Activated CD4-positive, alpha-beta T cell treated with anti-CD3 and anti-CD28 coated beads for 36 hours (primary cell): ENCODE results near the gene ZNF101. TPM values are rescaled to one million over a fixed set of nuclear protein-coding genes. Genes with fewer than 3 reads are reported as not detected.
A peak's percentile ranks its signal among the peaks of the same experiment; 100 is the strongest.
"Not testable (repeated sequence)": the region's sequence is repeated elsewhere in the genome, so short reads cannot be mapped to it uniquely, and the experiment has no call there.

ENCODE experiments used
- ATAC-seq: fragments of 200-7000 bp; cut with Tn5 transposase; one replicate; pipeline ENCODE4 v1.10.0; 2021; ENCODE audit warnings: mild to moderate bottlenecking, moderate library complexity
- CTCF ChIA-PET: fragments of 350-600 bp; sonication (Branson Sonifier 250); formaldehyde crosslinking; loops from one replicate; lab custom pipeline; 2021; ENCODE audit warnings: antibody characterized with exemption; lab: Charles Lee
- POLR2A ChIA-PET: fragments of 350-600 bp; sonication (Branson Sonifier 250); formaldehyde crosslinking; loops from one replicate; lab custom pipeline; 2021; ENCODE audit warnings: antibody characterized with exemption, inconsistent platforms; lab: Charles Lee
- DNase-seq: peaks from one replicate; pipeline ENCODE4 v3.0.0-alpha.2; 2020
- H3K27ac Mint-ChIP-seq: one replicate; pipeline ENCODE4 v1.8.0; 2021; ENCODE audit warnings: mixed read lengths
- H3K27me3 Mint-ChIP-seq: one replicate; pipeline ENCODE4 v1.8.0; 2021; ENCODE audit warnings: mixed read lengths
- H3K36me3 Mint-ChIP-seq: one replicate; pipeline ENCODE4 v1.8.0; 2021; ENCODE audit warnings: low read depth, mixed read lengths
- H3K4me1 Mint-ChIP-seq: one replicate; pipeline ENCODE4 v1.8.0; 2021; ENCODE audit warnings: mixed read lengths
- H3K4me3 Mint-ChIP-seq: one replicate; pipeline ENCODE4 v1.8.0; 2021; ENCODE audit warnings: mild to moderate bottlenecking, moderate library complexity, mixed read lengths
- H3K9me3 Mint-ChIP-seq: one replicate; pipeline ENCODE4 v1.8.0; 2021; ENCODE audit warnings: low read depth, mixed read lengths
- intact Hi-C, 2 experiments: fragments of 100-400 bp; cut with DNase I in 1 of 2; cut with micrococcal nuclease in 1 of 2; formaldehyde crosslinking; loops; one replicate each; pipeline versions ENCODE4 v1.14.2 to v1.15.1; 2022 to 2024; cut with DNase I, micrococcal nuclease
- total RNA-seq, 2 experiments: library from RNA; stranded (reverse); gene quantifications; one replicate each; pipeline ENCODE4 v1.2.3, GENCODE V29; 2021

The ZNF101 gene
- total RNA-seq, 2 experiments from 2014 or later = 63.9 to 70.8 TPM

GRCh38 chr19:19661675-19662251 is 6.9 kb upstream of the ZNF101 start:
- peaks cover 23% of the 10 kb centered on the region for H3K4me1 Mint-ChIP-seq
- H3K9me3 Mint-ChIP-seq = no peaks in the 10 kb centered on the region
- DNase-seq = peak; percentile 70
- peak overlapping the region; percentile 78 for H3K4me3 Mint-ChIP-seq
- H3K27me3 Mint-ChIP-seq = no peaks in the 10 kb centered on the region
- POLR2A ChIA-PET = interaction anchor here (0.6 to 1.4 kb wide), 6 partner anchors 12 to 391 kb away, joined by 3 to 6 read pairs (median 4); partner anchors contain the start of gene ZNF506
- intact Hi-C loops = loop anchor here (1.0 to 5.0 kb wide), 5 partner anchors 43 to 254 kb away; partner anchors contain the start of genes GATAD2A (in 1 of the 2), PBX4 (in 1 of the 2) and ZNF14 (in 1 of the 2)
- CTCF ChIA-PET = interaction anchor here (0.7 to 1.2 kb wide), 4 partner anchors 33 to 146 kb away, joined by 3 to 4 read pairs (median 4); partner anchors contain the start of genes NDUFA13 and TSSK6
- peak overlapping the region; percentile 89 for H3K27ac Mint-ChIP-seq
- peaks cover 35% of the 10 kb centered on the region for H3K36me3 Mint-ChIP-seq
- peak; percentile 46 for ATAC-seq

DNA sequence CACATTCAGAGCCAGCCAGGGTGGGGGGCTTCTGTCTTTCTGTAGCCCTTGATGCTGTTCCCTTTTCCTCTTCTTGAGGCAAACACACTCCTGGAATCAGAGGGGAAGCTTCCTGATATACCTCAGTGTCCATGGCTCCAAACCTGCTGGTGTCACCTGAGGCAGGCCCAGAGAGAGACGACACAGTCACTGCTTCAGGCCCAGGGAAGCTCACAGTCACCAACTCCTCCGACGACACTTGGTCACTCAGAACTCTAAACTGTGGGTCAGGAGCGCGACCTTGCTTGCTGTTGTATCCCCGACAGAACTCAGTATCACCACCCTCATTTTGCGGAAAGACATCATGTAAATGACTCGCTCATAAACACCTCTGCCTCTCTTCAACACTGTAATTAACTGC is 6.3 kb upstream of the ZNF101 start:
- Mint-ChIP-seq H3K9me3 (no peaks in the 10 kb centered on the region), H3K27me3 (no peaks in the 10 kb centered on the region), H3K4me1 (peaks cover 26% of the 10 kb centered on the region), H3K36me3 (peaks cover 30% of the 10 kb centered on the region), H3K4me3 (peak overlapping the region; percentile 78), H3K27ac (peak overlapping the region; percentile 89)
- POLR2A ChIA-PET = interaction anchor here (1.0 to 1.4 kb wide), 3 partner anchors 159 to 390 kb away, joined by 3 to 6 read pairs (median 3); partner anchors contain the start of gene ZNF506
- no peak for ATAC-seq
- CTCF ChIA-PET = interaction anchor here (0.7 to 1.2 kb wide), 4 partner anchors 34 to 146 kb away, joined by 3 to 4 read pairs (median 4); partner anchors contain the start of genes NDUFA13 and TSSK6
- no peak for DNase-seq
- intact Hi-C loops = loop anchor here (1.0 to 5.0 kb wide), 5 partner anchors 44 to 255 kb away; partner anchors contain the start of genes GATAD2A (in 1 of the 2), PBX4 (in 1 of the 2) and ZNF14 (in 1 of the 2)

GRCh38 chr19:19662871-19663255 is 5.8 kb upstream of the ZNF101 start:
- H3K36me3 Mint-ChIP-seq = peaks cover 28% of the 10 kb centered on the region

GRCh38 chr19:19663256-19664120 is 5.2 kb upstream of the ZNF101 start, which contains the start of gene ATP13A1:
TSS of gene ATP13A1 (minus strand) at chr19:19663676. CDS start at chr19:19663666, 10 bp downstream.
- DNase-seq (peak; percentile 95), ATAC-seq (peak; percentile 77)
- CTCF ChIA-PET = interaction anchor here (0.7 kb wide), 1 partner anchor 296 kb away, joined by 3 read pairs; no protein-coding TSS in a partner anchor
- intact Hi-C loops = loop anchor here (1.0 to 5.0 kb wide), 16 partner anchors 20 to 471 kb away; partner anchors contain the start of genes ZNF14 (in 2 of the 2), ZNF506 (in 2 of the 2), BORCS8 (in 1 of the 2) and GATAD2A (in 1 of the 2)
- Mint-ChIP-seq H3K27me3 (no peaks in the 10 kb centered on the region), H3K4me3 (peak within 1 kb of the TSS; percentile 78), H3K36me3 (peaks cover 28% of the 10 kb centered on the region), H3K9me3 (no peaks in the 10 kb centered on the region), H3K4me1 (peaks cover 35% of the 10 kb centered on the region), H3K27ac (peak within 1 kb of the TSS; percentile 98)
- POLR2A ChIA-PET = interaction anchor here (0.6 to 1.4 kb wide), 5 partner anchors 154 to 389 kb away, joined by 3 to 4 read pairs (median 4); partner anchors contain the start of gene ZNF253

More at GRCh38 chr19:19662871-19663255, 5.8 kb upstream of the ZNF101 start:
- peaks cover 30% of the 10 kb centered on the region for H3K4me1 Mint-ChIP-seq
- H3K9me3 Mint-ChIP-seq = no peaks in the 10 kb centered on the region
- H3K4me3 Mint-ChIP-seq = peak overlapping the region; percentile 78
- ChIA-PET POLR2A (interaction anchor here (1.3 to 1.4 kb wide), 2 partner anchors 159 to 389 kb away, joined by 3 to 6 read pairs; partner anchors contain the start of gene ZNF506), CTCF (interaction anchor here (1.0 kb wide), 1 partner anchor 109 kb away, joined by 4 read pairs; no protein-coding TSS in a partner anchor)
- ATAC-seq = peak; percentile 0
- peak overlapping the region; percentile 89 for H3K27ac Mint-ChIP-seq
- intact Hi-C loops = loop anchor here (1.0 to 5.0 kb wide), 12 partner anchors 20 to 471 kb away; partner anchors contain the start of genes PBX4 (in 2 of the 2), BORCS8 (in 1 of the 2), GATAD2A (in 1 of the 2) and GMIP (in 1 of the 2)
- H3K27me3 Mint-ChIP-seq = no peaks in the 10 kb centered on the region
- no peak for DNase-seq

GRCh38 chr19:19665420-19665948 is 3.2 kb upstream of the ZNF101 start:
- intact Hi-C loops, H3K27me3 Mint-ChIP-seq, DNase-seq, H3K27ac Mint-ChIP-seq, ATAC-seq, POLR2A ChIA-PET, CTCF ChIA-PET, H3K9me3 Mint-ChIP-seq: not testable (repeated sequence)
- Mint-ChIP-seq H3K4me3 (peak overlapping the region; percentile 15), H3K4me1 (peaks cover 37% of the 10 kb centered on the region), H3K36me3 (peaks cover 31% of the 10 kb centered on the region)

- intact Hi-C loops = loop anchor here in 1 of 2 experiments (2.0 kb wide), 1 partner anchor 17 kb away; no protein-coding TSS in a partner anchor
- Mint-ChIP-seq H3K27ac (peak overlapping the region; percentile 87), H3K36me3 (peaks cover 60% of the 10 kb centered on the region), H3K4me3 (peak overlapping the region; percentile 87), H3K27me3 (no peaks in the 10 kb centered on the region), H3K4me1 (peaks cover 34% of the 10 kb centered on the region), H3K9me3 (peaks cover 13% of the 10 kb centered on the region)
- no peak for ATAC-seq
- no peak for DNase-seq
- POLR2A ChIA-PET = no interaction called here
- CTCF ChIA-PET = no interaction called here
Measured at GRCh38 chr19:19670070-19670551, 1.5 kb downstream of the ZNF101 start.

GRCh38 chr19:19672816-19673215 is 4.2 kb downstream of the ZNF101 start:
- DNase-seq = no peak
- ChIA-PET CTCF (interaction anchor here (0.6 kb wide), 2 partner anchors 43 to 287 kb away, joined by 3 read pairs; no protein-coding TSS in a partner anchor), POLR2A (interaction anchor here (0.7 kb wide), 2 partner anchors 57 to 887 kb away, joined by 3 to 8 read pairs; no protein-coding TSS in a partner anchor)
- no peak for ATAC-seq
- intact Hi-C loops = no loop called here
- Mint-ChIP-seq H3K27me3 (no peaks in the 10 kb centered on the region), H3K4me3 (no peak overlapping the region), H3K4me1 (peaks cover 30% of the 10 kb centered on the region), H3K27ac (no peak overlapping the region), H3K9me3 (peaks cover 31% of the 10 kb centered on the region), H3K36me3 (peaks cover 86% of the 10 kb centered on the region)

DNA sequence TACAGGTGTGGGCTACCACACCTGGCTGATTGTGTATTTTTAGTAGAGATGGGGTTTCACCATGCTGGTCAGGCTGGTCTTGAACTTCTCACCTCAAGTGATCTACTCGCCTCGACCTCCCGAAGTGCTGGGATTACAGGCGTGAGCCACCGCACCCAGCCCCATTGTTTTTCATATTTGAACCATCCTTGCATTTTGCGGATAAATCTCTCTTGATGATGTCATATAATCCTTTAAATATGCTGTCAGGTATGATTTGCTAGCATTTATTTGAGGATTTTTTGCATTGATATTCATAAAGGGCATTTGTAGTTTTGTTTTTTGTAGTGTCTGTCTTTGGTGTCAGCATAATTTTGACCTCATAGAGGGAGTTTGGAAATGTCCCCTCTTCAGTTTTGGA is 5.7 kb downstream of the ZNF101 start:
- peaks cover 94% of the 10 kb centered on the region for H3K36me3 Mint-ChIP-seq
- ATAC-seq (no peak), DNase-seq (no peak)
- CTCF ChIA-PET = no interaction called here
- no peaks in the 10 kb centered on the region for H3K27me3 Mint-ChIP-seq
- intact Hi-C loops = no loop called here
- H3K27ac Mint-ChIP-seq = no peak overlapping the region
- H3K4me3 Mint-ChIP-seq = no peak overlapping the region
- POLR2A ChIA-PET = no interaction called here
- H3K9me3 Mint-ChIP-seq = peaks cover 42% of the 10 kb centered on the region
- peaks cover 25% of the 10 kb centered on the region for H3K4me1 Mint-ChIP-seq

DNA sequence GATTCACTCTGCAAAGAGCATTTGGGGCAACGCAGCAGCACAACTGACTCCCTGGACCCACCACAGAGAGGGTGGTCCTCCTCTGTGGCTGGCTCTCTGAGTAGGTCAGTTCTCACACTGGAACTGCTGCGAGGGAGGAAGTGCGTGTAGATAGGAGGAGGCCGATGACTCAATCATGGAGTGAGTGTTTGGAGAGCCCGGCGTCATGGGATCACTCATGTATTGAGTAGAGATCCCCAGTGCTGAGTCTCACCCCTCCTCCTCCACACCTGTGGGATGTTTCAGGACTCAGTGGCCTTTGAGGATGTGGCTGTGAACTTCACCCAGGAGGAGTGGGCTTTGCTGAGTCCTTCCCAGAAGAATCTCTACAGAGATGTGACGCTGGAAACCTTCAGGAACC is 8.9 kb downstream of the ZNF101 start:
- Mint-ChIP-seq H3K27ac (peak overlapping the region; percentile 37), H3K9me3 (peaks cover 54% of the 10 kb centered on the region), H3K36me3 (peaks cover 95% of the 10 kb centered on the region), H3K4me1 (peaks cover 10% of the 10 kb centered on the region), H3K27me3 (no peaks in the 10 kb centered on the region), H3K4me3 (no peak overlapping the region)
- POLR2A ChIA-PET = no interaction called here
- intact Hi-C loops = loop anchor here in 1 of 2 experiments (5.0 kb wide), 2 partner anchors 35 to 115 kb away; no protein-coding TSS in a partner anchor
- ATAC-seq (no peak), DNase-seq (no peak)
- CTCF ChIA-PET = no interaction called here
